HepG2 (cell line): Measurements from ENCODE around the gene RAD51. TPM values are rescaled to one million over a fixed set of nuclear protein-coding genes. Genes with fewer than 3 reads are reported as not detected.
A peak's percentile ranks its signal among the peaks of the same experiment; 100 is the strongest.

ENCODE experiments used
- FOXJ3 ChIP-seq: sonication (generic); formaldehyde crosslinking; IDR thresholded peaks from 2 replicates; pipeline ENCODE4 v1.4.0; 2020; ENCODE audit warnings: missing genetic modification reagents, mild to moderate bottlenecking, borderline replicate concordance
- HMG20B ChIP-seq: conservative IDR thresholded peaks from 2 replicates; pipeline ENCODE4 v1.6.1; 2016; ENCODE audit warnings: missing genetic modification reagents, missing compliant biosample characterization
- SRY ChIP-seq: sonication (generic); formaldehyde crosslinking; IDR thresholded peaks from 2 replicates; pipeline ENCODE4 v1.8.0; 2022; ENCODE audit warnings: mild to moderate bottlenecking, missing genetic modification reagents
- TCF12 ChIP-seq, 2 experiments: fragments of 450-650 bp in 1 of 2; sonication (generic) in 1 of 2; formaldehyde crosslinking in 1 of 2; IDR thresholded peaks; 2 replicates each; pipeline versions ENCODE4 v1.6.1 to v1.8.0; 2017 to 2022; ENCODE audit warnings: antibody characterized with exemption in 1 of 2, mild to moderate bottlenecking in 1 of 2, missing genetic modification reagents in 1 of 2, moderate library complexity in 1 of 2
- TOE1 ChIP-seq: sonication (generic); formaldehyde crosslinking; IDR thresholded peaks from 2 replicates; pipeline ENCODE4 v1.4.0; 2020; ENCODE audit warnings: mild to moderate bottlenecking, missing genetic modification reagents
- ZNF160 ChIP-seq: sonication (generic); formaldehyde crosslinking; IDR thresholded peaks from 2 replicates; pipeline ENCODE4 v1.8.0; 2022; ENCODE audit warnings: mild to moderate bottlenecking, inconsistent platforms, missing genetic modification reagents
- ZNF296 ChIP-seq: sonication (generic); formaldehyde crosslinking; conservative IDR thresholded peaks from 2 replicates; pipeline ENCODE4 v1.5.0; 2020; ENCODE audit warnings: mild to moderate bottlenecking, missing genetic modification reagents
- ZNF3 ChIP-seq: IDR thresholded peaks from 2 replicates; pipeline ENCODE4 v1.7.0; 2017; ENCODE audit warnings: inconsistent platforms
- ZNF547 ChIP-seq: sonication (generic); formaldehyde crosslinking; IDR thresholded peaks from 2 replicates; pipeline ENCODE4 v1.5.1; 2020; ENCODE audit warnings: mild to moderate bottlenecking, missing genetic modification reagents
- ZNF563 ChIP-seq: sonication (generic); formaldehyde crosslinking; IDR thresholded peaks from 2 replicates; pipeline ENCODE4 v1.8.0; 2022; ENCODE audit warnings: mild to moderate bottlenecking, moderate library complexity, missing genetic modification reagents
- ZNF839 ChIP-seq: sonication (generic); formaldehyde crosslinking; IDR thresholded peaks from 2 replicates; pipeline ENCODE4 v1.4.0; 2020; ENCODE audit warnings: missing genetic modification reagents, mild to moderate bottlenecking, borderline replicate concordance
- polyA plus RNA-seq, 8 experiments: library from polyadenylated mRNA; depleted of rRNA in 3 of 8; stranded (reverse) in 7 of 8; unstranded in 1 of 8; fragments of >200 nt; fragmentation: Illumina TruSeq in 4 of 8; extraction: Trizol in 4 of 8; gene quantifications; 2 replicates each; pipeline versions ENCODE4 v1.2.1 to v1.2.3, GENCODE V29; 2011 to 2016; ENCODE audit warnings: low read depth in 4 of 8, missing spikeins in 1 of 8, mixed read lengths in 1 of 8; ENCODE audit not compliant: insufficient read depth in 1 of 8
- total RNA-seq, 5 experiments: library from RNA; depleted of rRNA; stranded (reverse); fragments of >200 nt; fragmentation: Illumina TruSeq; extraction: Trizol; gene quantifications; 2 replicates each; pipeline ENCODE4 v1.2.3, GENCODE V29; 2016; ENCODE audit warnings: low read depth in 1 of 5
- TF ChIP-seq, protein P1 (sequence below): sonication (generic); formaldehyde crosslinking; IDR thresholded peaks from 2 replicates; pipeline ENCODE4 v1.4.0; 2020; ENCODE audit warnings: low read depth, missing genetic modification reagents
- TF ChIP-seq, protein P2 (sequence below): sonication (generic); formaldehyde crosslinking; IDR thresholded peaks from 2 replicates; pipeline ENCODE4 v1.5.0; 2020; ENCODE audit warnings: missing genetic modification reagents, mild to moderate bottlenecking, borderline replicate concordance
- TF ChIP-seq, protein P3 (sequence below): sonication (generic); formaldehyde crosslinking; conservative IDR thresholded peaks from 2 replicates; pipeline ENCODE4 v1.4.0; 2020; ENCODE audit warnings: missing genetic modification reagents
- TF ChIP-seq, protein P4 (sequence below): sonication (generic); formaldehyde crosslinking; conservative IDR thresholded peaks from 2 replicates; pipeline ENCODE4 v1.4.0; 2020; ENCODE audit warnings: missing genetic modification reagents
- TF ChIP-seq, protein P5 (sequence below): sonication (generic); formaldehyde crosslinking; IDR thresholded peaks from 2 replicates; pipeline ENCODE4 v1.8.0; 2022; ENCODE audit warnings: missing genetic modification reagents, mild to moderate bottlenecking, moderate library complexity, borderline replicate concordance

The RAD51 gene
- total and polyA plus RNA-seq, 2 of the 13 experiments (the other 11 are each of a cell fraction or from before 2014, with no cell fraction given): 8.5 to 12.8 TPM

DNA sequence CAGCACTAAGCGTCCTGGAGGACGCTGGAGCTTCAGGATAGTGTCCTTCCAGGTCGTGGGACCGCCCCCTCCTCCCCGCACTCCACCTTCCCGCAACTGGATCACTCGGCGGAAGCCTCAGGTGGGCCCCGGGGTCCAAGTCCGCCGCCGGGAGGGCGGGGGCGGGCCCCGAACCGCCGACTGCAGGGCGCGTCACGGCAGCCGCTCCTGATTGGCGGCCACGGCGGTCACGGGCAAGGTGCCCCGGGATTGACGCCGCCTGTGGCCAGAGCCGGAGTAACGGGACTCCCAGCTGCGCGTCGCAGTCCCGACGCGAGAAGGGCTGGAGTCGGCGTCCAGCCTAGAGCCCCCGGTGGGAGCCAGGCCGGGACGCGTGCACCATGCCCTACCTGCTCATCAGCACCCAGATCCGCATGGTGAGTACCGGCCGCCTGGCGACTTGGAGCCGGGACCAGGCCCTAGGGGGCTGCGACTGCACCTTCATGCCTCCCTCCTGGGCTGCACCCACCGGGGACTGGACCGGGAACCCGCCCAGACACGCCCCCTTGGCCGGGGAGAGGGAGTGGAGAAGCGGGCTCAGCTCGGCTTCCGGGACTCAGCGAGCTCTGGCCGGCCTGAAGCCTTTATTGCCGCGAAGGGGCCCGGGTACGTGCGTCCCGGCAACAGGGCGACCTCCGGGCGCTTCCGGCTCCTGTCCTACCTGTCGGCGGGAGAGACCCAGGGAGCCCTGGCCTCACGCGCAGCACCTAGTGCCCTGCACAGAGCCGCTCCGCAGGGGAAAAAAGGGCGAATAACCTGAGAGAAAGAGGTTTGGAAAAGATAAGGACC, 69.0 kb downstream of the RAD51 start, which contains the start of gene GCHFR (continued):
- TF ChIP-seq, protein P1, sequence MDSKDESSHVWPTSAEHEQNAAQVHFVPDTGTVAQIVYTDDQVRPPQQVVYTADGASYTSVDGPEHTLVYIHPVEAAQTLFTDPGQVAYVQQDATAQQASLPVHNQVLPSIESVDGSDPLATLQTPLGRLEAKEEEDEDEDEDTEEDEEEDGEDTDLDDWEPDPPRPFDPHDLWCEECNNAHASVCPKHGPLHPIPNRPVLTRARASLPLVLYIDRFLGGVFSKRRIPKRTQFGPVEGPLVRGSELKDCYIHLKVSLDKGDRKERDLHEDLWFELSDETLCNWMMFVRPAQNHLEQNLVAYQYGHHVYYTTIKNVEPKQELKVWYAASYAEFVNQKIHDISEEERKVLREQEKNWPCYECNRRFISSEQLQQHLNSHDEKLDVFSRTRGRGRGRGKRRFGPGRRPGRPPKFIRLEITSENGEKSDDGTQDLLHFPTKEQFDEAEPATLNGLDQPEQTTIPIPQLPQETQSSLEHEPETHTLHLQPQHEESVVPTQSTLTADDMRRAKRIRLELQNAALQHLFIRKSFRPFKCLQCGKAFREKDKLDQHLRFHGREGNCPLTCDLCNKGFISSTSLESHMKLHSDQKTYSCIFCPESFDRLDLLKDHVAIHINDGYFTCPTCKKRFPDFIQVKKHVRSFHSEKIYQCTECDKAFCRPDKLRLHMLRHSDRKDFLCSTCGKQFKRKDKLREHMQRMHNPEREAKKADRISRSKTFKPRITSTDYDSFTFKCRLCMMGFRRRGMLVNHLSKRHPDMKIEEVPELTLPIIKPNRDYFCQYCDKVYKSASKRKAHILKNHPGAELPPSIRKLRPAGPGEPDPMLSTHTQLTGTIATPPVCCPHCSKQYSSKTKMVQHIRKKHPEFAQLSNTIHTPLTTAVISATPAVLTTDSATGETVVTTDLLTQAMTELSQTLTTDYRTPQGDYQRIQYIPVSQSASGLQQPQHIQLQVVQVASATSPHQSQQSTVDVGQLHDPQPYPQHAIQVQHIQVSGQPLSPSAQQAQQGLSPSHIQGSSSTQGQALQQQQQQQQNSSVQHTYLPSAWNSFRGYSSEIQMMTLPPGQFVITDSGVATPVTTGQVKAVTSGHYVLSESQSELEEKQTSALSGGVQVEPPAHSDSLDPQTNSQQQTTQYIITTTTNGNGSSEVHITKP (CRISPR knock-in tag): no peak; the same call in 1 of the 2 replicates
- TF ChIP-seq ZNF839 (peak; percentile 33; the same call in 1 of the 2 replicates), TOE1 (CRISPR knock-in tag) (no peak), SRY (CRISPR knock-in tag) (peak; percentile 78; the same call in 1 of the 2 replicates), ZNF160 (CRISPR knock-in tag) (no peak; the same call in 1 of the 2 replicates), ZNF547 (CRISPR knock-in tag) (peak; percentile 95), ZNF3 (CRISPR knock-in tag) (no peak), ZNF296 (CRISPR knock-in tag) (no peak), HMG20B (CRISPR knock-in tag) (no peak; the same call in 1 of the 2 replicates), FOXJ3 (CRISPR knock-in tag) (peak; percentile 46; the same call in 1 of the 2 replicates), TCF12 (IDR thresholded peaks at IDR 0.05) (no peak), TCF12 (CRISPR knock-in tag; IDR thresholded peaks at IDR 0.05) (no peak), ZNF563 (CRISPR knock-in tag) (peak; percentile 93)
- TF ChIP-seq, protein P2, sequence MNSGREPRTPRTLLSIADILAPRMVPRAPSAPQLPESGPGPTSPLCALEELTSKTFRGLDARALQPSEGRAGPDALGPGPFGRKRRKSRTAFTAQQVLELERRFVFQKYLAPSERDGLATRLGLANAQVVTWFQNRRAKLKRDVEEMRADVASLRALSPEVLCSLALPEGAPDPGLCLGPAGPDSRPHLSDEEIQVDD (CRISPR knock-in tag): peak; percentile 78; the same call in 1 of the 2 replicates
- TF ChIP-seq, protein P3, sequence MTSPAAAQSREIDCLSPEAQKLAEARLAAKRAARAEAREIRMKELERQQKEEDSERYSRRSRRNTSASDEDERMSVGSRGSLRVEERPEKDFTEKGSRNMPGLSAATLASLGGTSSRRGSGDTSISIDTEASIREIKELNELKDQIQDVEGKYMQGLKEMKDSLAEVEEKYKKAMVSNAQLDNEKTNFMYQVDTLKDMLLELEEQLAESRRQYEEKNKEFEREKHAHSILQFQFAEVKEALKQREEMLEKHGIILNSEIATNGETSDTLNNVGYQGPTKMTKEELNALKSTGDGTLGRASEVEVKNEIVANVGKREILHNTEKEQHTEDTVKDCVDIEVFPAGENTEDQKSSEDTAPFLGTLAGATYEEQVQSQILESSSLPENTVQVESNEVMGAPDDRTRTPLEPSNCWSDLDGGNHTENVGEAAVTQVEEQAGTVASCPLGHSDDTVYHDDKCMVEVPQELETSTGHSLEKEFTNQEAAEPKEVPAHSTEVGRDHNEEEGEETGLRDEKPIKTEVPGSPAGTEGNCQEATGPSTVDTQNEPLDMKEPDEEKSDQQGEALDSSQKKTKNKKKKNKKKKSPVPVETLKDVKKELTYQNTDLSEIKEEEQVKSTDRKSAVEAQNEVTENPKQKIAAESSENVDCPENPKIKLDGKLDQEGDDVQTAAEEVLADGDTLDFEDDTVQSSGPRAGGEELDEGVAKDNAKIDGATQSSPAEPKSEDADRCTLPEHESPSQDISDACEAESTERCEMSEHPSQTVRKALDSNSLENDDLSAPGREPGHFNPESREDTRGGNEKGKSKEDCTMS (CRISPR knock-in tag): no peak
- TF ChIP-seq, protein P4, sequence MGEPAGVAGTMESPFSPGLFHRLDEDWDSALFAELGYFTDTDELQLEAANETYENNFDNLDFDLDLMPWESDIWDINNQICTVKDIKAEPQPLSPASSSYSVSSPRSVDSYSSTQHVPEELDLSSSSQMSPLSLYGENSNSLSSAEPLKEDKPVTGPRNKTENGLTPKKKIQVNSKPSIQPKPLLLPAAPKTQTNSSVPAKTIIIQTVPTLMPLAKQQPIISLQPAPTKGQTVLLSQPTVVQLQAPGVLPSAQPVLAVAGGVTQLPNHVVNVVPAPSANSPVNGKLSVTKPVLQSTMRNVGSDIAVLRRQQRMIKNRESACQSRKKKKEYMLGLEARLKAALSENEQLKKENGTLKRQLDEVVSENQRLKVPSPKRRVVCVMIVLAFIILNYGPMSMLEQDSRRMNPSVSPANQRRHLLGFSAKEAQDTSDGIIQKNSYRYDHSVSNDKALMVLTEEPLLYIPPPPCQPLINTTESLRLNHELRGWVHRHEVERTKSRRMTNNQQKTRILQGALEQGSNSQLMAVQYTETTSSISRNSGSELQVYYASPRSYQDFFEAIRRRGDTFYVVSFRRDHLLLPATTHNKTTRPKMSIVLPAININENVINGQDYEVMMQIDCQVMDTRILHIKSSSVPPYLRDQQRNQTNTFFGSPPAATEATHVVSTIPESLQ: no peak
- TF ChIP-seq, protein P5, sequence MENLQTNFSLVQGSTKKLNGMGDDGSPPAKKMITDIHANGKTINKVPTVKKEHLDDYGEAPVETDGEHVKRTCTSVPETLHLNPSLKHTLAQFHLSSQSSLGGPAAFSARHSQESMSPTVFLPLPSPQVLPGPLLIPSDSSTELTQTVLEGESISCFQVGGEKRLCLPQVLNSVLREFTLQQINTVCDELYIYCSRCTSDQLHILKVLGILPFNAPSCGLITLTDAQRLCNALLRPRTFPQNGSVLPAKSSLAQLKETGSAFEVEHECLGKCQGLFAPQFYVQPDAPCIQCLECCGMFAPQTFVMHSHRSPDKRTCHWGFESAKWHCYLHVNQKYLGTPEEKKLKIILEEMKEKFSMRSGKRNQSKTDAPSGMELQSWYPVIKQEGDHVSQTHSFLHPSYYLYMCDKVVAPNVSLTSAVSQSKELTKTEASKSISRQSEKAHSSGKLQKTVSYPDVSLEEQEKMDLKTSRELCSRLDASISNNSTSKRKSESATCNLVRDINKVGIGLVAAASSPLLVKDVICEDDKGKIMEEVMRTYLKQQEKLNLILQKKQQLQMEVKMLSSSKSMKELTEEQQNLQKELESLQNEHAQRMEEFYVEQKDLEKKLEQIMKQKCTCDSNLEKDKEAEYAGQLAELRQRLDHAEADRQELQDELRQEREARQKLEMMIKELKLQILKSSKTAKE (CRISPR knock-in tag): peak; percentile 57; the same call in 1 of the 2 replicates
